ACHN (cell line): ENCODE data around the gene TMPRSS11D.

Experiments used
- DNase-seq: peaks from one replicate; pipeline ENCODE4 v3.0.0-alpha.2; 2015
- in situ Hi-C: cut with HindIII; loops from 2 replicates; pipeline ENCODE4 v1.10.0; 2017; ENCODE audit warnings: low sequenced_read_pairs, low pct_ligation_motif_present, low pct_unique_long_range_greater_than_20kb

Gene TMPRSS11D

GRCh38 chr4:67883902-67884301 lies at the start of gene TMPRSS11D:
Gene TMPRSS11D, minus strand, starts transcription at chr4:67884002. Its CDS starts 69 bp downstream, at chr4:67883933.
- in situ Hi-C loops, result no loop called here

GRCh38 chr4:67933038-67933437 lies 49.2 kb upstream of the TMPRSS11D start:
- DNase-seq, result no peak
- in situ Hi-C loops, result no loop called here

More at GRCh38 chr4:67883902-67884301, at the start of gene TMPRSS11D:
- no peak for DNase-seq

GRCh38 chr4:67931256-67931655 lies 47.5 kb upstream of the TMPRSS11D start:
- DNase-seq, result no peak
- in situ Hi-C loops, result no loop called here

GRCh38 chr4:67929426-67929825 lies 45.6 kb upstream of the TMPRSS11D start:
- DNase-seq, result no peak
- in situ Hi-C loops, result no loop called here

GRCh38 chr4:67928546-67928945 lies 44.7 kb upstream of the TMPRSS11D start:
- in situ Hi-C loops, result no loop called here
- no peak for DNase-seq

GRCh38 chr4:67927251-67927650 lies 43.4 kb upstream of the TMPRSS11D start:
- DNase-seq, result no peak
- in situ Hi-C loops, result no loop called here

GRCh38 chr4:67926485-67926884 lies 42.7 kb upstream of the TMPRSS11D start:
- in situ Hi-C loops, result no loop called here
- DNase-seq, result no peak

GRCh38 chr4:67922697-67923096 lies 38.9 kb upstream of the TMPRSS11D start:
- DNase-seq, result no peak
- in situ Hi-C loops, result no loop called here

- in situ Hi-C loops, result no loop called here
- DNase-seq, result no peak
Observed at GRCh38 chr4:67918428-67918827, 34.6 kb upstream of the TMPRSS11D start.

- in situ Hi-C loops, result no loop called here
- DNase-seq, result no peak
Observed at GRCh38 chr4:67915400-67915966, 31.7 kb upstream of the TMPRSS11D start.

GRCh38 chr4:67912080-67912479 lies 28.3 kb upstream of the TMPRSS11D start:
- DNase-seq, result no peak
- in situ Hi-C loops, result no loop called here

- DNase-seq, result no peak
- in situ Hi-C loops, result no loop called here
Observed at GRCh38 chr4:67911638-67912037, 27.8 kb upstream of the TMPRSS11D start.

- DNase-seq, result no peak
- in situ Hi-C loops, result no loop called here
Observed at GRCh38 chr4:67911141-67911540, 27.3 kb upstream of the TMPRSS11D start.

GRCh38 chr4:67910585-67910905 lies 26.7 kb upstream of the TMPRSS11D start:
- DNase-seq, result no peak
- in situ Hi-C loops, result no loop called here

- DNase-seq, result peak; percentile 23
- in situ Hi-C loops, result no loop called here
Observed at GRCh38 chr4:67909905-67910584, 26.2 kb upstream of the TMPRSS11D start.

- in situ Hi-C loops, result no loop called here
Observed at GRCh38 chr4:67907650-67908049, 23.8 kb upstream of the TMPRSS11D start.

GRCh38 chr4:67899096-67899495 lies 15.3 kb upstream of the TMPRSS11D start:
- in situ Hi-C loops, result no loop called here
- DNase-seq, result no peak

More at GRCh38 chr4:67907650-67908049, 23.8 kb upstream of the TMPRSS11D start:
- DNase-seq, result no peak

GRCh38 chr4:67897686-67898085 lies 13.9 kb upstream of the TMPRSS11D start:
- DNase-seq, result no peak
- in situ Hi-C loops, result no loop called here

- in situ Hi-C loops, result no loop called here
- no peak for DNase-seq
Observed at GRCh38 chr4:67896421-67897065, 12.7 kb upstream of the TMPRSS11D start.

GRCh38 chr4:67894659-67895058 lies 10.9 kb upstream of the TMPRSS11D start:
- in situ Hi-C loops, result no loop called here

More at GRCh38 chr4:67894659-67895058, 10.9 kb upstream of the TMPRSS11D start:
- no peak for DNase-seq
